ENCODE results near the gene ALK. TPM values are rescaled to one million over a fixed set of nuclear protein-coding genes. Genes with fewer than 3 reads are reported as not detected.
A peak's percentile ranks its signal among the peaks of the same experiment; 100 is the strongest.

Gene ALK
- total RNA-seq, 1 donor from 2014 or later, result 0.14 TPM

DNA sequence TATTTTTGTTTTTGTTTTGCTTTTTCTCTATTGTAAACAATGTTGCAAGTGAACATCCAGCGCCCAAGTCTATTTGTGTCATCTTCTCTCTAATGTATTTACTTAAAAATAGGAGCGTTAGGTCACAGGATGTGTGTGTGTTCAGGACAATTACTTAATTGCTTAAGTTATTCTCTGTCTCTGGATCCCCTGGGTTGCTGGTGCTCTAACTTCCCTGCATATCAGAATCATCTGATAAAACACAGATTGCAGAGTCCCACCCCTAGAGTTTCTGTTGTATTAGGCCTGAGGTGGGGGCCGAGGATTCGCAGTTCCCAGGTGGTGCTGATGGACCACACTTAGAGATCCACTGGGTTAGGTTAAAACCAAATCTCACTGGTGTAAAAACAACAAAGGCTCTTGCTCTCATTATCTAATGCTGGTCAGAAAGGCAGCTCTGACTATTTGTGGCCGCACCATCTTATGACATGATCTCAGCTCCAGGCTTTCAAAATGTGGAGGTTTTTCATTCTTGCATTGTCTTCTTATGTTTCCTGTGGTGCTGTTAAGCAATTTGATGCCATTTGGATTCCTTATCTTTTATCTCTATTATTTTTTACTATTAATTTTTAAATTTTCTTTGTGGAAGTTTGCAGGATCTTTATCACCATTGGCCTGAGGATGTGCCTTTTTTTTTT, 718.4 kb downstream of the ALK start:
- Histone ChIP-seq H3K4me3 (no peak overlapping the region), H3K4me1 (no peaks in the 10 kb centered on the region), H3K27me3 (ENCODE audit: low read depth) (no peaks in the 10 kb centered on the region), H3K36me3 (no peaks in the 10 kb centered on the region), H3K27ac (replicated peaks) (no peak overlapping the region), H3K9me3 (replicated peaks) (no peaks in the 10 kb centered on the region)
- TF ChIP-seq, protein P1, sequence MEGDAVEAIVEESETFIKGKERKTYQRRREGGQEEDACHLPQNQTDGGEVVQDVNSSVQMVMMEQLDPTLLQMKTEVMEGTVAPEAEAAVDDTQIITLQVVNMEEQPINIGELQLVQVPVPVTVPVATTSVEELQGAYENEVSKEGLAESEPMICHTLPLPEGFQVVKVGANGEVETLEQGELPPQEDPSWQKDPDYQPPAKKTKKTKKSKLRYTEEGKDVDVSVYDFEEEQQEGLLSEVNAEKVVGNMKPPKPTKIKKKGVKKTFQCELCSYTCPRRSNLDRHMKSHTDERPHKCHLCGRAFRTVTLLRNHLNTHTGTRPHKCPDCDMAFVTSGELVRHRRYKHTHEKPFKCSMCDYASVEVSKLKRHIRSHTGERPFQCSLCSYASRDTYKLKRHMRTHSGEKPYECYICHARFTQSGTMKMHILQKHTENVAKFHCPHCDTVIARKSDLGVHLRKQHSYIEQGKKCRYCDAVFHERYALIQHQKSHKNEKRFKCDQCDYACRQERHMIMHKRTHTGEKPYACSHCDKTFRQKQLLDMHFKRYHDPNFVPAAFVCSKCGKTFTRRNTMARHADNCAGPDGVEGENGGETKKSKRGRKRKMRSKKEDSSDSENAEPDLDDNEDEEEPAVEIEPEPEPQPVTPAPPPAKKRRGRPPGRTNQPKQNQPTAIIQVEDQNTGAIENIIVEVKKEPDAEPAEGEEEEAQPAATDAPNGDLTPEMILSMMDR (IDR thresholded peaks at IDR 0.05; ENCODE audit: borderline replicate concordance), result no peak
- intact Hi-C loops (cut with micrococcal nuclease), result no loop called here
- DNase-seq, result no peak

DNA sequence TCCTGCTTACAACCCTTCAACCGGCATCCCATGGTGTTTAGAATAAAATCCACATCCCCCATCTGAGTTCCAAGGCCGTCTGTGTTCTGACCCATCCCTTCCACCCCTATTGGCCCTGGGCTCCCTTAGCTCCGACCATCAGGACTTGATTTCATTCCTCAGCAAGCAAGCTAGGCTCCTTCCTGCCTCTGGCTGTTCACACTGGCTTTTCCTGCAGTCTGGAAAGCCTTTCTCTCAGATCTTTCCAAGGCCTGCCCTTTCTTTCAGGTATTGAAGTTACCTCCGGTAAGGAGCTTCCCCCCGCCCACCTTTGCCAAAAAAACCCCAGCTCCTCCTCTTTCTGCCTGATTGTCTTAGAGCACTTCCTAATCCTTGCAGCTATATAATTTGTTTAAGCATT, 719.4 kb downstream of the ALK start:
- intact Hi-C loops (cut with micrococcal nuclease), result no loop called here
- DNase-seq, result no peak
- TF ChIP-seq, protein P1 (IDR thresholded peaks at IDR 0.05; ENCODE audit: borderline replicate concordance), result no peak

DNA sequence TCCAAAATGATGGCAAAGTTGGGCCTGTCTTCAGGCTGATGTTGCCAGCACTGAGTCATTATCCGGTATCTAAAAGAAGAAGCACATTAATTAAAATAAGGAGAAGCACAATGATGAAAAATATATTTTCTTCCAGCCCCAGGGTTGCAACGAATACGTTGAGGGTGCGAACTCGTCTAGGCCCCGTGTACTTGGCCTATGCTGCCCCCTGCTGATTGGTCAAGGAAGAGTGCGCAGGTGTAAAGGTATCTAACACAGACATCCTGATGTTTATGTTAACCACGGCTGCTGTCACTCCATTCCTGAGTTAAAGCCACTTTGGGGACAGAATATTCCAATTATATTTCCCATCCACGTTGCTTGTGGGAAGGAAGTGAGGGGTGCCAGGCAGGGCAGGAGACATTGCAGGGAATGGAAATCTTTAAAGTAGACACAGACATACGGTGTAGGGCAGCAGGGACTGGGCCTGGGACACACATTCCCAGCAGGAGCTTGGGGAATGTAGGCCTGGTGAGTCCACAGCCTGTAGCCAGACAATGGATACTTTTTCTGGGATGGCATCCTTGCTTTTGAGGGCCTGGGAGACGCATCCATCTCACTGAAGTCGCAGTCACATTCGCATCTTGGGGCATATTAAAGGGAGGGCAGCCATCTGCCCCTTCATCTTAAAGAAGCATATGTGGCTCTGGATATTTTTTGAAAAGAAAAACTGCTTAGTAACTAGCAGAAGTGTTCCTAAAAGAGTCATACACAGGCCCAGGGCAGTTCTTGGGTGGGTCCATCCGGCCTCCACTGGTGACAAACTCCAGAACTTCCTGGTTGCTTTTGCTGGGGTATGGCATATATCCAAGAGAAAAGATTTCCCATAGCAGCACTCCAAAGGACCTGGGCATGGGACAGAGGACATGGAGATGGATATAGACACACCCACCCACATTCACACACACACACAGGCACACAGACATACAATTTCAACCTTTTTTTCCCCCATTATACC, 724.3 kb downstream of the ALK start:
- Histone ChIP-seq H3K4me3 (no peak overlapping the region), H3K9me3 (replicated peaks) (no peaks in the 10 kb centered on the region), H3K36me3 (no peaks in the 10 kb centered on the region), H3K27me3 (ENCODE audit: low read depth) (no peaks in the 10 kb centered on the region), H3K4me1 (peaks cover 9% of the 10 kb centered on the region), H3K27ac (replicated peaks) (peak overlapping the region; percentile 34)
- intact Hi-C loops (cut with micrococcal nuclease), result loop anchor here (2.0 kb wide), 1 partner anchor 238 kb away; no protein-coding TSS in a partner anchor
- peak; percentile 53 for DNase-seq
- TF ChIP-seq, protein P1 (IDR thresholded peaks at IDR 0.05; ENCODE audit: borderline replicate concordance), result peak; percentile 82

More for the DNA sequence above, 719.4 kb downstream of the ALK start:
- H3K27me3 ChIP-seq (ENCODE audit: low read depth), result no peaks in the 10 kb centered on the region
- H3K27ac ChIP-seq (replicated peaks), result no peak overlapping the region
- H3K4me1 ChIP-seq, result peaks cover 4% of the 10 kb centered on the region
- no peaks in the 10 kb centered on the region for H3K36me3 ChIP-seq
- no peak overlapping the region for H3K4me3 ChIP-seq
- H3K9me3 ChIP-seq (replicated peaks), result no peaks in the 10 kb centered on the region

DNA sequence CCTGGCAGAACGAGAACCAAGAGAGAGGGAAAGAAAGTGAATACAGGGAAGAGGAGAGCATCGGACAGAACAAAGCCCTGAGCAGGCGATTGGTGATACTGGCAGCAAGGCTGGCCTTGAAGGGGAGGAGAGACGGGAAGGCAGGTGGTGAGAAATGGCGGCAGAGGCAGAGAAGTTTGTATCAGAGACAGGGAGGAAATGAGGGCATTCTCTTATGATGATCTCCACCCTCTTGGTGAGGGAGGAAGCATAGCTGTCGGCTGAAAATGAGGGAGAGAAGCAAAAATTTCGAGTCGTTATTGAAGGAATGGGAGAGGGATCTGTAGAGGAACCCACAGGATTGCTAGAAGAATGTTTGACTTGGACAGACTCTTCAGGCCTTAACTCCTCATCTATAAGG, 725.6 kb downstream of the ALK start:
- no peak for DNase-seq
- Histone ChIP-seq H3K9me3 (replicated peaks) (no peaks in the 10 kb centered on the region), H3K36me3 (no peaks in the 10 kb centered on the region), H3K4me1 (peaks cover 9% of the 10 kb centered on the region), H3K4me3 (no peak overlapping the region), H3K27me3 (ENCODE audit: low read depth) (no peaks in the 10 kb centered on the region), H3K27ac (replicated peaks) (no peak overlapping the region)
- TF ChIP-seq, protein P1 (IDR thresholded peaks at IDR 0.05; ENCODE audit: borderline replicate concordance), result no peak
- intact Hi-C loops (cut with micrococcal nuclease), result loop anchor here (2.0 kb wide), 1 partner anchor 237 kb away; no protein-coding TSS in a partner anchor

DNA sequence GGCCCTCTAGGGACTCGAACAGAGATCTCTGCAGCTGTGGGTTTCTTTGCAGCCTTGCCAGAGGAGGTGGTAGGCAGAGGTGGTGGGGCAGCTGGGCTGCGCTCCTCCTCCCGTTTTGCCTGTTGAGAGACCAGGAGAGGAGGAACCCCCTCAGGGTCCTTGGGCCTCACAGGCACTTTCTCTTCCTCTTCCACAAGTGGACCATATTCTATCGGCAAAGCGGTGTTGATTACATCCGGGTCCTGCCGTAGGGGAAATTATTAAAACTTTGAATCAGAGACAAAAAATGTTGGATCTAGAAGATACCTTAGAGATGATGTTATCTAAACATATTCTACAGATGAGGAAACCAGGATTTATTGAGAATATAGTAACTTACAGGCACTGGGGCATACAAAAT, 727.7 kb downstream of the ALK start:
- Histone ChIP-seq H3K27ac (replicated peaks) (no peak overlapping the region), H3K4me3 (no peak overlapping the region), H3K36me3 (no peaks in the 10 kb centered on the region), H3K9me3 (replicated peaks) (no peaks in the 10 kb centered on the region), H3K4me1 (peaks cover 9% of the 10 kb centered on the region), H3K27me3 (ENCODE audit: low read depth) (no peaks in the 10 kb centered on the region)
- TF ChIP-seq, protein P1 (IDR thresholded peaks at IDR 0.05; ENCODE audit: borderline replicate concordance), result no peak
- intact Hi-C loops (cut with micrococcal nuclease), result no loop called here
- no peak for DNase-seq

Measured in left ventricle myocardium inferior (tissue), 1 donor.